Fibroblast of lung (primary cell): Measurements from ENCODE around the gene ACACB.

Source experiments
- CTCF ChIP-seq, 2 donors: IDR thresholded peaks in 1 of 2; conservative IDR thresholded peaks in 1 of 2; 1 replicate in 1 of 2; 2 replicates in 1 of 2; pipeline ENCODE4 v1.5.1; 2011 to 2012; ENCODE audit warnings: low read length in 2 of 2, control low read depth in 1 of 2, inconsistent platforms in 1 of 2, low read depth in 1 of 2, mild to moderate bottlenecking in 1 of 2
- EZH2 ChIP-seq: IDR thresholded peaks from 2 replicates; pipeline ENCODE4 v1.5.1; 2012; ENCODE audit warnings: low read length, control low read depth, mild to moderate bottlenecking; ENCODE audit errors: missing control alignments

DNA sequence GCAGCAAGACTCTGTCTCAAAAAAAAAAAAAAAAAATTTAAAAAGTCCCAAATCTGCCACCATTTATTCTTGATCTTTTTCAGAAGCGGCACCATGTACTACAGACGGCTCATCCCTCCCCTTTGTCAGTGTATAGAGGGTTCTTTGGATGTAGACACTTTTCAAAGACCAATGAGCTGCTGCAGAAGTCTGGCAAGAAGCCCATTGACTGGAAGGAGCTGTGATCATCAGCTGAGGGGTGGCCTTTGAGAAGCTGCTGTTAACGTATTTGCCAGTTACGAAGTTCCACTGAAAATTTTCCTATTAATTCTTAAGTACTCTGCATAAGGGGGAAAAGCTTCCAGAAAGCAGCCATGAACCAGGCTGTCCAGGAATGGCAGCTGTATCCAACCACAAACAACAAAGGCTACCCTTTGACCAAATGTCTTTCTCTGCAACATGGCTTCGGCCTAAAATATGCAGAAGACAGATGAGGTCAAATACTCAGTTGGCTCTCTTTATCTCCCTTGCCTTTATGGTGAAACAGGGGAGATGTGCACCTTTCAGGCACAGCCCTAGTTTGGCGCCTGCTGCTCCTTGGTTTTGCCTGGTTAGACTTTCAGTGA lies 6.5 kb upstream of the ACACB start:
- TF ChIP-seq CTCF (conservative IDR thresholded peaks at IDR 0.05 in 1 of 2, IDR thresholded peaks at IDR 0.05 in 1 of 2; ENCODE audit: low read depth in 1 of 2, low read length in 2 of 2) (no peak), EZH2 (no peak)
